ENCODE data around the gene CORO7. TPM values are rescaled to one million over a fixed set of nuclear protein-coding genes. Genes with fewer than 3 reads are reported as not detected.

CORO7 gene
- total RNA-seq, 1 donor from 2014 or later: 14.6 TPM

DNA sequence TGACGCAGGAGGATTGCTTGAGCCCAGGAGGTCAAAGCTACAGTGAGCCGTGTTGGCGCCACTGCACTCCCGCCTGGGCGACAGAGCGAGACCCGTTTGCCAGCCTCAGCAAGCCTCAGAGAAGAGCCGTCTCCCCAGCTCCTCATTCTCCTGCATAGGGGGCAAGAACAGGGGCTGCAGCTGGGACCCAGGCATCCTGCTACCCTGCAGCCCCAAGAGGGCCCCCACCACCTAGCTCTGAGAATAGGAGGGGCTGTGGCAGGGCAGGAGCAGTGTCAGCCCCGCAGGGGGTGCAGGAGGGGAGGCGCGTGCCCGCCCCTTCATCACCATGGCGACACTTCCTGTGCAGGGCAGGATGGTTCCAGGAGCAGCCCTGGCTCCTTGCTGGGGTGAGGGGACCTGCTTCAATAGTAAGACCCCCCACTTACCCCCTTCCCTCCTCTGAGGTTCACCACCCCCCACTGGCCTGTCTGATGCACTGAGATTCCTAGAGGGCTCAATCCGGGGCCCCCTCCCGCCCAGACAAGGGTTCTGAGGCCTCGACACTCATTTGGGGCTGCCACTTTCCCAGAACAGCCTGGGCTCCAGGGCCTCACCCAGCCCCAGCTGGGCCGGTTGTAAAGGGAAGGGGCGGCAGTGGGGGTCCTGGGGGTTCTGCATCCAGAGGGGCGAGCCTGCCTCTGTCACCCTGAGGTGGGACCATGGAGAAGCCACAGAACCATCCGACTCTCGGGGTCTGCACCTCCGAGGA is 24.6 kb downstream of the CORO7 start:
- no peaks in the 10 kb centered on the region for H3K9me3 ChIP-seq (ENCODE audit: control insufficient read depth in 3 of 3, low read length in 3 of 3)
- H3K27me3 ChIP-seq (ENCODE audit: control insufficient read depth in 3 of 3, insufficient read depth in 3 of 3, low read length in 3 of 3): no peaks in the 10 kb centered on the region
- peaks cover 6 to 26% (median 22%) of the 10 kb centered on the region in 3 donors for H3K4me1 ChIP-seq (ENCODE audit: control insufficient read depth in 3 of 3, insufficient read depth in 3 of 3, low read length in 3 of 3)
- H3K4me3 ChIP-seq (ENCODE audit: low read length in 3 of 3): no peak overlapping the region
- H3K27ac ChIP-seq (ENCODE audit: low read depth, low read length): no peak overlapping the region
- H3K36me3 ChIP-seq (ENCODE audit: control insufficient read depth in 3 of 3, insufficient read depth in 3 of 3, low read length in 3 of 3): peaks cover 8 to 21% (median 9%) of the 10 kb centered on the region in 3 donors
- no peak overlapping the region for H3K9ac ChIP-seq (ENCODE audit: low read depth in 1 of 3, low read length in 3 of 3)

DNA sequence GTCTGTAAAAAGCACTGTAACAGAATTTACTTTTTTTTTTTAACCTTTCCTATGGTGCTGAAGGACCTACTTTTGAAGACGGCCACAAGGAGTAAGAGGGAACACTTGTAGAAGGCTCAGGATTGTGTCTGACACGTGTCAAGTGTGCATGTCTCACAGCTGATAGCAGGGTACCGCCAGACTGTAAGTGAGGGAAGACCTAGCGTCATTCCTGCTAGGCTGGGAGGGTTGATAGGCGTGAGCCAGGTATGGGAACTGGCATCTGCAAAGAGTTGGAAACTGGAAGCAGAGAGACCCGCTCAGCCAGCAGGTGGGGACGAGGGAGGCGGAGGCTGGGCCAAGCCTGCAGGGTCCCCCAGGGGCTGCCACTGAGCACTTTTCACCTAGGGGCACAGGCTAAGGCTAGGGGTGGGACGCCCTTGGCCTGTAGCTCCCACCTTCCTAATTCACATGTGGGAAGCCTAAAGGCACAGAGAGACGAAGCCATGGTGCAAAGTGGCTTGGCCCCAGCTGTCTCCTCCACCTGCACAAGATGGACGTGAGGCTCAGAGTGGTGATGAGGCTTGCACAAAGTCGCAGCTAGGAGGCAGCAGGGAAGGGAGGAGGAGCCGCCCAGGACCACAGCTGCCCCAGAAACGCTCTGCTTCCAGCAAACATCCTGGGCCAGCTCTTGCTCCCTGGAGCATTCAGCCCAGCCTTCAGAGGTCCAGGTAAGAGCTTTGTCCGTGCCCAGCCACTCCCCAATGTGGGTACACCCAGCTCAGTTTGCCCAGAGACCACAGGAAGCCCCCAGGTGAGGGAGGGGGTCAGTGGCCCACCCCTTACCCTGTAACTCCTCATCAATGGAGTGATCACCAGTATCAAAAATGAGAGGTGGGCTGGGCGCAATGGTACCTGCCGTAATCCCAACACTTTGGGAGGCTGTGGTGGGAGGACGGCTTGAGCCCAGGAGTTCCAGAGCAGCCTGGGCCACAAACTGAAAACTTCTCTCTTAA is 25.8 kb downstream of the CORO7 start:
- Histone ChIP-seq H3K9me3 (ENCODE audit: control insufficient read depth in 3 of 3, low read length in 3 of 3) (no peaks in the 10 kb centered on the region), H3K36me3 (ENCODE audit: control insufficient read depth in 3 of 3, insufficient read depth in 3 of 3, low read length in 3 of 3) (peaks cover 9 to 20% (median 9%) of the 10 kb centered on the region in 3 donors), H3K9ac (ENCODE audit: low read depth in 1 of 3, low read length in 3 of 3) (no peak overlapping the region), H3K27ac (ENCODE audit: low read depth, low read length) (no peak overlapping the region), H3K4me1 (ENCODE audit: control insufficient read depth in 3 of 3, insufficient read depth in 3 of 3, low read length in 3 of 3) (peaks cover 9 to 33% (median 22%) of the 10 kb centered on the region in 3 donors), H3K27me3 (ENCODE audit: control insufficient read depth in 3 of 3, insufficient read depth in 3 of 3, low read length in 3 of 3) (no peaks in the 10 kb centered on the region), H3K4me3 (ENCODE audit: low read length in 3 of 3) (no peak overlapping the region)

DNA sequence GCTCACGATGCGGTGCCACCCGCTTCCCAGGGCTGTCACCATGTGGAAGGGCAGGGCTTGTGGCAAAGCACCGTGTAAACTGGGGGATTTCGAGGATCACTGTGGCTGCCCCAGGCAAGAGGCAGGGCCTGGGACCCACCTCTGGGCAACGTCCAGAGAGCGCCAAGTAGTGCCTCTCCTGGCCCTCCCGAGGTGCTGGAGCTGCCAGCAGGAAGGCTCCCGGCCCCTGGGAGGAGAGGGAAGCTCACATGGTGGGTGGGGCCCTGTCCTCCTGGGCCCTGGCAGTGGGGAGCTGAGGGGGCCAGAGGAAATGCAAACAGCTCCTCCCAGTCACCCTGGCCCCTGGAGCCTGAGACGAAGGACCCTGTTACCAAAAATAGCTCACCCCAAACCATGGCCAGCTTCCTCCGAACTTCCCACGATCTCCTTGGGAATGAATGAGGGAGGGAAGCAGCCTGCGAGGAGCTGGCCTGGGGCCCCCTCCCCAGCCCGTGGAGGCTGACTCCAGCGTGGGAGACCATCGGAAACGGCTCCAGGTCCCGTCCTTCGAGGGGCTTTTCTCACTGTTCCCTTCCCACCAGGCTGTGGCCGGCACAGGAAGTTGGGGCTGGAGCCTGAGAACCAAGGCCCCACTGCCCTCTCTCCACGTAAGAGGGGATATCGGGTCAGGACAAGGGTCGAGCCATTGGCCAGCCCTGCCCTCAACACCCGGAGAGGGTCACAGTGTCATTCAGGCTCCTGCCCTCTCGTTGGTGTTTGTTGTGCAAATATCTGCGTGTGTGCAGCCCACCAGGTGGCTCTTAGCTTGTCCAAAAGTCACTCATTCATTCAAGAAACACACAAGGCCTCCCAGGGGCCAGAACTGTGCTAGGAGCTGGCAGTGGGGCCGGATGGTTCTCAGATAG is 27.1 kb downstream of the CORO7 start:
- Histone ChIP-seq H3K9ac (ENCODE audit: low read depth in 1 of 3, low read length in 3 of 3) (peak overlapping the region in 2 of 3 donors; percentile 1 to 45), H3K9me3 (ENCODE audit: control insufficient read depth in 3 of 3, low read length in 3 of 3) (no peaks in the 10 kb centered on the region), H3K27me3 (ENCODE audit: control insufficient read depth in 3 of 3, insufficient read depth in 3 of 3, low read length in 3 of 3) (no peaks in the 10 kb centered on the region), H3K4me3 (ENCODE audit: low read length in 3 of 3) (no peak overlapping the region), H3K36me3 (ENCODE audit: control insufficient read depth in 3 of 3, insufficient read depth in 3 of 3, low read length in 3 of 3) (peaks cover 7 to 10% (median 8%) of the 10 kb centered on the region in 3 donors), H3K4me1 (ENCODE audit: control insufficient read depth in 3 of 3, insufficient read depth in 3 of 3, low read length in 3 of 3) (peaks cover 9 to 35% (median 22%) of the 10 kb centered on the region in 3 donors), H3K27ac (ENCODE audit: low read depth, low read length) (peak overlapping the region; percentile 57)

DNA sequence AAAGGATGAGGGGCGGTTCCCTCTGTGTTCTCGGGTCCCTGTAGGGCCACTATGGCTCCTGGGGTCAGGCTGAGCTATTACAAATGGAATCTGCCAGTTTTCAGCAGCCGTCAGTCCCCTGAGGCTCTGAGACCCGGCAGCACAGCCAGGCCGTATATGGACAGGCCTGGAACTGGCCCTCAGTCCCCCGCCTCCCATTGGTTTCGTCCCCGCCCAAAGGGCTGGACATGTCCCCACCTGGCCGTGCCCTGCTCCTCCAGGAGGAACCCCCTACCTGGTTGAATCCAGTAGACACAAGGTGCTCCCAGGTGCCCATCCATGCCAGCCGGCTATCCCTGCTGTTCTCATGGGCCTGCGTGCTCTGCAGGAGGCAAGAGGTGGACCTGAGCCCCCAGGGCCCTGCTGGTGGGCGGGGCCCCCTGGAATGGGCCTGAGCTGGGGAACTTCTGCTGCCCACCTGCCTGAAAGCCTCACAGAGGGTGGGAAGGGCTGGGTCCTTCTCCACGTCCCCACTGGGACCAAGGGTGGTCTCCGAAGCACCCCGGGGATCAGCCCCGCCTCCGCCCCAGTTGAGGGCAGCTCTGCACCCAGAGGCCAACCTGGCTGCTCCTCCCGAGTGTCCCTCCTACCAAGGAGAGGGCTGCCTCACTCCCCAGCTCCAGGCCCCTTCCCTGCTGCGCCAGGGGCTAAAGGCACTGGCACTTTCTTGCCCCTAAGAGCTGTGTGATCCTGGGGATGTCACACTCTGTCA is 27.9 kb downstream of the CORO7 start:
- no peak overlapping the region for H3K4me3 ChIP-seq (ENCODE audit: low read length in 3 of 3)
- no peaks in the 10 kb centered on the region for H3K9me3 ChIP-seq (ENCODE audit: control insufficient read depth in 3 of 3, low read length in 3 of 3)
- H3K9ac ChIP-seq (ENCODE audit: low read depth in 1 of 3, low read length in 3 of 3): peak overlapping the region in 1 of 3 donors; percentile 45
- H3K27me3 ChIP-seq (ENCODE audit: control insufficient read depth in 3 of 3, insufficient read depth in 3 of 3, low read length in 3 of 3): no peaks in the 10 kb centered on the region
- peaks cover 9 to 38% (median 22%) of the 10 kb centered on the region in 3 donors for H3K4me1 ChIP-seq (ENCODE audit: control insufficient read depth in 3 of 3, insufficient read depth in 3 of 3, low read length in 3 of 3)
- peak overlapping the region; percentile 70 for H3K27ac ChIP-seq (ENCODE audit: low read depth, low read length)
- peaks cover 7 to 11% (median 10%) of the 10 kb centered on the region in 3 donors for H3K36me3 ChIP-seq (ENCODE audit: control insufficient read depth in 3 of 3, insufficient read depth in 3 of 3, low read length in 3 of 3)

DNA sequence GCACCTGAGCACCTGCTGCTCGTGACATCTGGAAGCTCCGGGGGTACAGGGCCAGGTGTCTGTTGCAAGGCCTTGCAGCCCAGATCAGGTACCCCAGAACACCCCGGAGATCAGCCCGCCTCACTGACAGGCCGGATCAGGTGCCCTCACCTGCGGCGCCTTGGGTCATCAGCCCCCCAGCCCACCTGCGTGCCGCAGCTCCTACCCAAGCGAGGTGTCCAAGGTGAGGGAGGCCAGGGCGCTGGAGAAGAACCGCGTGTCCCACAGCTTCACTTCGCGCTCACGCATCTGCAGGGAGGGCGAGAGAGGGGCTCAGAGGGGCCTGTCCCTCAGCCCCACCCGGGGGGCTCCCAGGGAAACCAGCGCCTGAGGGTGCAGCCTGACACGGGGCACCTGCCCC is 28.6 kb downstream of the CORO7 start:
- H3K9me3 ChIP-seq (ENCODE audit: control insufficient read depth in 3 of 3, low read length in 3 of 3): no peaks in the 10 kb centered on the region
- H3K4me1 ChIP-seq (ENCODE audit: control insufficient read depth in 3 of 3, insufficient read depth in 3 of 3, low read length in 3 of 3): peaks cover 9 to 34% (median 22%) of the 10 kb centered on the region in 3 donors
- peak overlapping the region in 1 of 3 donors; percentile 33 for H3K9ac ChIP-seq (ENCODE audit: low read depth in 1 of 3, low read length in 3 of 3)
- no peak overlapping the region for H3K4me3 ChIP-seq (ENCODE audit: low read length in 3 of 3)
- peak overlapping the region; percentile 70 for H3K27ac ChIP-seq (ENCODE audit: low read depth, low read length)
- peaks cover 7 to 12% (median 10%) of the 10 kb centered on the region in 3 donors for H3K36me3 ChIP-seq (ENCODE audit: control insufficient read depth in 3 of 3, insufficient read depth in 3 of 3, low read length in 3 of 3)
- no peaks in the 10 kb centered on the region for H3K27me3 ChIP-seq (ENCODE audit: control insufficient read depth in 3 of 3, insufficient read depth in 3 of 3, low read length in 3 of 3)

DNA sequence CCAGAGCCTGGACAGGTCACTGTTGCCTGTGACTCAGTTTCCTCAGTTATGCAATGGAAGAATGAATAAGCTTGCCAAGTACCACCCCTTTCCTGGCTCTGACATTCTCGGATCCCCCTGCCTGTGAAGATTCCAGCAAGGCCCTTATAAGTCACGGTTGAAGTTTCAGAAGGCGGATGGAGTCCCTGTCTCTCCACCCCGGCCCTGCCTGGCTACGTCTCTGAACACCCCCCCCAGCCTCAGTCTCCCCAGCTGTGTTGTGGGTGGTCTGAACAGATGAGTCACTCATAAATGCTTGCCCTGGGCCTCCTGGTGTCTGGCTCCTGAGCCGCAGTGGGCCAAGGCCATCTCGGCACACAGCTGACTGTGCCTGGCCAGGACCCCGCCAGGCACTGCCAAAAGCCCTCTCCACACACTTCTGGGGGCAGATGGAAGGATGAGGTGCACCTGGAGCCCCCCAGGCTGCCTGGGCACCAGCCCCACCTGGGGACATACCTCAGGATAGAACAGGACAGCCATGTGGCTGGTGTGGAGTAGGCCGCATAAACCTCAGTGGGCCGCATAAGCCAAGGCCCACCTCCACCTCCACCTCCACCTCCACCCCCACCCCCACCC is 29.3 kb downstream of the CORO7 start:
- Histone ChIP-seq H3K9ac (ENCODE audit: low read depth in 1 of 3, low read length in 3 of 3) (peak overlapping the region in 2 of 3 donors; percentile 20 to 45), H3K9me3 (ENCODE audit: control insufficient read depth in 3 of 3, low read length in 3 of 3) (no peaks in the 10 kb centered on the region), H3K36me3 (ENCODE audit: control insufficient read depth in 3 of 3, insufficient read depth in 3 of 3, low read length in 3 of 3) (peaks cover 7 to 12% (median 10%) of the 10 kb centered on the region in 3 donors), H3K4me1 (ENCODE audit: control insufficient read depth in 3 of 3, insufficient read depth in 3 of 3, low read length in 3 of 3) (peaks cover 10 to 34% (median 24%) of the 10 kb centered on the region in 3 donors), H3K27ac (ENCODE audit: low read depth, low read length) (peak overlapping the region; percentile 33), H3K4me3 (ENCODE audit: low read length in 3 of 3) (no peak overlapping the region), H3K27me3 (ENCODE audit: control insufficient read depth in 3 of 3, insufficient read depth in 3 of 3, low read length in 3 of 3) (no peaks in the 10 kb centered on the region)

DNA sequence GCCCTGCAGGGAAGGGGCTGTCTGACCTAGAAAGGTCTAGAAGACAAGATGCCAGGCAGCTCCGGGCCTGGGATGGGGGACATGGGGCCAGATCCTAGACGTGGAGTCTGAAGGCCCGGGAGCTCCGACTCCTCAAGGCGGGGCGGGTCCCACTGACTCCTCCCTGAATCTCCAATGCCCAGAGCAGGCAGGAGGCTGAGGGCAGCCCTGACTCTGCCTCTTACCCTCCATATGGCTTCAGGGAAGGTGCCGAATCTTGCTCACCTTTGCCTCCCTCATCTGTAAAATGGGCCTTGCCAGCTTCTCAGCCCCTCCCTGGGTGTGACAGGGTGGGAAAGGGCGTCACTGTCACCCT is 30.0 kb downstream of the CORO7 start:
- peak overlapping the region in 1 of 3 donors; percentile 50 for H3K9ac ChIP-seq (ENCODE audit: low read depth in 1 of 3, low read length in 3 of 3)
- H3K4me1 ChIP-seq (ENCODE audit: control insufficient read depth in 3 of 3, insufficient read depth in 3 of 3, low read length in 3 of 3): peaks cover 16 to 38% (median 30%) of the 10 kb centered on the region in 3 donors
- no peaks in the 10 kb centered on the region for H3K27me3 ChIP-seq (ENCODE audit: control insufficient read depth in 3 of 3, insufficient read depth in 3 of 3, low read length in 3 of 3)
- peaks cover 7 to 14% (median 10%) of the 10 kb centered on the region in 3 donors for H3K36me3 ChIP-seq (ENCODE audit: control insufficient read depth in 3 of 3, insufficient read depth in 3 of 3, low read length in 3 of 3)
- no peak overlapping the region for H3K4me3 ChIP-seq (ENCODE audit: low read length in 3 of 3)
- H3K27ac ChIP-seq (ENCODE audit: low read depth, low read length): peak overlapping the region; percentile 33
- no peaks in the 10 kb centered on the region for H3K9me3 ChIP-seq (ENCODE audit: control insufficient read depth in 3 of 3, low read length in 3 of 3)

DNA sequence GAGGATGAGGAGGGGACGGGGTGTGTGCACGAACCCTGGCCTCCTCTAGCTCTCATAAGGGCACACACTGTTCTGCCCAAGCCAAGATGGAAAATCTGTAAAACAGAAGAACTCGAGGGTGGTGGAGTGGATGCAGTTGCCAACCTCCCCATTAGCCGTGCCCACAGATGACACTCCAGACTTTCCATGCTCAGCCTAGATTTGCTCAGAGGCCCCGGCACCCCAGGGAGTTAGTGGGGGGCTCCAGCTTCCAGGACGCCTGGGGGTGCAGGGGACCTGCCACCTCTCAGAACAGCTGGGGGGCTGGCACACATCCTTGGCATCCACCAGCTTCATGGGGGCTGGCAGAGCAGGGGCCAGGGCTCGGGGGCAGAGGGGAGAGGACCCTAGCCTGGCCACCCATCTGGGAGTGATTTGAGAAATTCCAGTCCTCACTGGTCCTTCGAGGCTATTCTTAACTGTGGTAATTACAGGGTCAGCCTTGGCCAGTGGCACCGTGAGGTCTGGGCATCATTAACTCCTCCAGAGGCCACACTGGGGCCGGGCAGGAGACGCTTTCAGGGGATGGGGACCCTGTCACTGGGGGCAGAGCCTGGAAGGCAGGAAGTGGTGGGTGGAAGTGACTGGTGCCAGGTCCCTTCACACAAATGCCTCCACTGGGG is 30.5 kb downstream of the CORO7 start:
- H3K9me3 ChIP-seq (ENCODE audit: control insufficient read depth in 3 of 3, low read length in 3 of 3): no peaks in the 10 kb centered on the region
- no peak overlapping the region for H3K4me3 ChIP-seq (ENCODE audit: low read length in 3 of 3)
- peaks cover 7 to 16% (median 10%) of the 10 kb centered on the region in 3 donors for H3K36me3 ChIP-seq (ENCODE audit: control insufficient read depth in 3 of 3, insufficient read depth in 3 of 3, low read length in 3 of 3)
- H3K27ac ChIP-seq (ENCODE audit: low read depth, low read length): peak overlapping the region; percentile 33
- H3K4me1 ChIP-seq (ENCODE audit: control insufficient read depth in 3 of 3, insufficient read depth in 3 of 3, low read length in 3 of 3): peaks cover 20 to 43% (median 36%) of the 10 kb centered on the region in 3 donors
- H3K27me3 ChIP-seq (ENCODE audit: control insufficient read depth in 3 of 3, insufficient read depth in 3 of 3, low read length in 3 of 3): no peaks in the 10 kb centered on the region
- H3K9ac ChIP-seq (ENCODE audit: low read depth in 1 of 3, low read length in 3 of 3): peak overlapping the region in 1 of 3 donors; percentile 50
